Lower leg skin (tissue), 3 donors: ENCODE results near the gene RDH12.

ENCODE experiments used
- CTCF ChIP-seq, 3 donors: fragments of 450-650 bp; IDR thresholded peaks; one replicate each; pipeline ENCODE4 v1.5.1; 2016; ENCODE audit warnings: antibody characterized with exemption in 3 of 3, mild to moderate bottlenecking in 3 of 3, moderate library complexity in 2 of 3
- POLR2A ChIP-seq, 2 donors: fragments of 450-650 bp; IDR thresholded peaks; one replicate each; pipeline ENCODE4 v1.6.1; 2016 to 2017; ENCODE audit warnings: antibody characterized with exemption in 2 of 2, mild to moderate bottlenecking in 1 of 2, moderate library complexity in 1 of 2

DNA sequence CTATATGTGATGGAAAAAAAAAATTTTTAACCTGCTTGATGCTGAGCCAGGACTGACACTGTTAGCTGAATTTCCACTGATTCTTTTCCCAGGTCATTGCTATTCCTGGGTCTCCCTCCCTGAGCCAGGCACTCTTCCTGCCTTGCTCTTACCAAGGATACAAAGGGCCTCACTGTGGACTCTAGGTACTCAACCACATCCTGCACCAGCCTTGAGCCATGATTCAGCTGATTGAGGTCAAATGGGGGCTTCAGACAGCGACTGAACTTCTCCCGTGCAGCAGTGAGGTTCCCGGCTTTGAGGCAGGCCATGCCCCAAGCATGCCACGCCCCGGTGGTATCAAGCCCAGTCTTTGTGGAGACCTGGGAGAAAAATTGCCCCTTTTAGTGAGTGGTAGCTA lies 60.4 kb downstream of the RDH12 start:
- no peak for TF ChIP-seq POLR2A (IDR thresholded peaks at IDR 0.05)
- no peak for TF ChIP-seq CTCF (IDR thresholded peaks at IDR 0.05)
